HEK293 (cell line): ENCODE results near the gene EVI5.

Experiments
- CTCF ChIP-seq: fragments of 450-650 bp; formaldehyde crosslinking; IDR thresholded peaks from 2 replicates; pipeline ENCODE4 v1.5.1; 2016; ENCODE audit warnings: missing biosample characterization, missing genetic modification characterization
- KLF8 ChIP-seq: fragments of 450-650 bp; formaldehyde crosslinking; IDR thresholded peaks from 2 replicates; pipeline ENCODE4 v1.5.1; 2016; ENCODE audit warnings: missing biosample characterization, missing genetic modification characterization
- MYNN ChIP-seq: fragments of 450-650 bp; formaldehyde crosslinking; IDR thresholded peaks from 2 replicates; pipeline ENCODE4 v1.5.1; 2016; ENCODE audit warnings: missing biosample characterization, missing genetic modification characterization, borderline replicate concordance
- PBX3 ChIP-seq: sonication (generic); formaldehyde crosslinking; IDR thresholded peaks from 2 replicates; pipeline ENCODE4 v1.8.1; 2022; ENCODE audit warnings: mild to moderate bottlenecking, moderate library complexity, missing genetic modification reagents
- REST ChIP-seq: fragments of 450-650 bp; formaldehyde crosslinking; IDR thresholded peaks from 2 replicates; pipeline ENCODE4 v1.5.1; 2016; ENCODE audit warnings: missing biosample characterization, missing genetic modification characterization
- SETDB1 ChIP-seq: IDR thresholded peaks from one replicate; pipeline ENCODE4 v1.6.1; 2017; ENCODE audit warnings: mild to moderate bottlenecking, low read length, moderate library complexity, mixed read lengths; ENCODE audit not compliant: insufficient read length
- SP2 ChIP-seq: fragments of 450-650 bp; formaldehyde crosslinking; IDR thresholded peaks from 2 replicates; pipeline ENCODE4 v1.5.1; 2016; ENCODE audit warnings: missing biosample characterization, missing genetic modification characterization
- ZBTB21 ChIP-seq: fragments of 450-650 bp; formaldehyde crosslinking; IDR thresholded peaks from 2 replicates; pipeline ENCODE4 v1.5.1; 2017; ENCODE audit warnings: missing biosample characterization, missing genetic modification characterization
- ZNF48 ChIP-seq: fragments of 450-650 bp; formaldehyde crosslinking; IDR thresholded peaks from 2 replicates; pipeline ENCODE4 v1.5.1; 2016; ENCODE audit warnings: missing biosample characterization, missing genetic modification characterization
- ZNF530 ChIP-seq: fragments of 450-650 bp; formaldehyde crosslinking; IDR thresholded peaks from 2 replicates; pipeline ENCODE4 v1.5.1; 2016; ENCODE audit warnings: low read depth, missing biosample characterization, missing genetic modification characterization
- ZNF776 ChIP-seq: fragments of 450-650 bp; formaldehyde crosslinking; IDR thresholded peaks from 2 replicates; pipeline ENCODE4 v1.5.0; 2017; ENCODE audit warnings: missing biosample characterization, missing genetic modification characterization, borderline replicate concordance
- ZNF830 ChIP-seq: fragments of 450-650 bp; IDR thresholded peaks from 2 replicates; pipeline ENCODE4 v1.5.0; 2018; ENCODE audit warnings: missing biosample characterization, missing genetic modification characterization, low read depth, mild to moderate bottlenecking, moderate library complexity

GRCh38 chr1:92551916-92552315, 233.0 kb downstream of the EVI5 start:
- TF ChIP-seq CTCF (no peak), ZNF776 (tag by site-specific recombination) (no peak), SP2 (no peak), PBX3 (no peak), ZNF530 (no peak), ZNF830 (tag by site-specific recombination) (no peak), MYNN (no peak), SETDB1 (no peak), ZNF48 (no peak), ZBTB21 (no peak), KLF8 (tag by site-specific recombination) (no peak), REST (tag by site-specific recombination) (no peak)
